Spleen (tissue), 7 donors: ENCODE results near the gene ICAM5.

ENCODE experiments used
- POLR2A ChIP-seq, 3 donors: fragments of 450-650 bp; IDR thresholded peaks; one replicate each; pipeline ENCODE4 v1.5.1; 2017; ENCODE audit warnings: antibody characterized with exemption in 3 of 3, mild to moderate bottlenecking in 1 of 3
- POLR2AphosphoS5 ChIP-seq, 3 donors: sonication (generic); formaldehyde crosslinking; IDR thresholded peaks; one replicate each; pipeline ENCODE4 v1.5.1; 2017; ENCODE audit warnings: antibody characterized with exemption in 3 of 3
- TF ChIP-seq, protein P1 (sequence below), 11 experiments: fragments of 200-600 bp in 7 of 11; fragments of 450-650 bp in 4 of 11; sonication (generic) in 4 of 11; IDR thresholded peaks in 8 of 11; conservative IDR thresholded peaks in 3 of 11; 1 replicate in 7 of 11; 2 replicates in 4 of 11; pipeline versions ENCODE4 v1.4.0 to v1.8.0; 2016 to 2021; ENCODE audit warnings: antibody characterized with exemption in 11 of 11, inconsistent platforms in 4 of 11, mild to moderate bottlenecking in 1 of 11
- donor health status: DM: no; HTN: no; CAD: no; lungs with moderate emphysema.
- donor health status: DM: no; HTN: no; CAD: no.
- donor health status: DM: no; HTN: no; CAD: no.

GRCh38 chr19:10327793-10328192 lies 38.0 kb downstream of the ICAM5 start:
- TF ChIP-seq, protein P1, sequence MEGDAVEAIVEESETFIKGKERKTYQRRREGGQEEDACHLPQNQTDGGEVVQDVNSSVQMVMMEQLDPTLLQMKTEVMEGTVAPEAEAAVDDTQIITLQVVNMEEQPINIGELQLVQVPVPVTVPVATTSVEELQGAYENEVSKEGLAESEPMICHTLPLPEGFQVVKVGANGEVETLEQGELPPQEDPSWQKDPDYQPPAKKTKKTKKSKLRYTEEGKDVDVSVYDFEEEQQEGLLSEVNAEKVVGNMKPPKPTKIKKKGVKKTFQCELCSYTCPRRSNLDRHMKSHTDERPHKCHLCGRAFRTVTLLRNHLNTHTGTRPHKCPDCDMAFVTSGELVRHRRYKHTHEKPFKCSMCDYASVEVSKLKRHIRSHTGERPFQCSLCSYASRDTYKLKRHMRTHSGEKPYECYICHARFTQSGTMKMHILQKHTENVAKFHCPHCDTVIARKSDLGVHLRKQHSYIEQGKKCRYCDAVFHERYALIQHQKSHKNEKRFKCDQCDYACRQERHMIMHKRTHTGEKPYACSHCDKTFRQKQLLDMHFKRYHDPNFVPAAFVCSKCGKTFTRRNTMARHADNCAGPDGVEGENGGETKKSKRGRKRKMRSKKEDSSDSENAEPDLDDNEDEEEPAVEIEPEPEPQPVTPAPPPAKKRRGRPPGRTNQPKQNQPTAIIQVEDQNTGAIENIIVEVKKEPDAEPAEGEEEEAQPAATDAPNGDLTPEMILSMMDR (IDR thresholded peaks at IDR 0.05 in 8 of 11, conservative IDR thresholded peaks at IDR 0.05 in 3 of 11), result no peak
- TF ChIP-seq POLR2AphosphoS5 (IDR thresholded peaks at IDR 0.05) (no peak), POLR2A (IDR thresholded peaks at IDR 0.05) (no peak)
